ENCODE measurements around the gene TCF7L2.

Gene TCF7L2

DNA sequence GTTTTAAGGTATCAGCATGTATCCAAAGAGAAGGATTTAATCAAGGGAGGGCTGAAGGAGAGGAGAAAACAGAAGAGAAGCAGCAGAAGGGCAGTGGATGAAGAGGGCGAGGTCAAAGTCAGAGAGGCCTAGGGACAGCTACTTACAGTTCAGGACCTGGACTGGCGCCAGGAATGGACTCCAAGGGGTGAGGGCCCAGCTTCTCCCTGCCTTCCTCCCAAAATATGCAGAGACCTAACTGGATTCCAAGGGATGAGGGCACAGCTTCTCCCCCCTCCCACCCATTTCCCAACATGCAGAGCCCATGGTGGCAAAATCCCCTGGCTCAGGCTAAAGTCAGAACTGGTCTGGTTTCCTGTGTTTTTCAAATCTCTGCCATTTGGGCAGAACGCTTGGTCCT, 3.4 kb upstream of the TCF7L2 start:
- DNase-seq: peak in 1 of 58 donors; percentile 18

DNA sequence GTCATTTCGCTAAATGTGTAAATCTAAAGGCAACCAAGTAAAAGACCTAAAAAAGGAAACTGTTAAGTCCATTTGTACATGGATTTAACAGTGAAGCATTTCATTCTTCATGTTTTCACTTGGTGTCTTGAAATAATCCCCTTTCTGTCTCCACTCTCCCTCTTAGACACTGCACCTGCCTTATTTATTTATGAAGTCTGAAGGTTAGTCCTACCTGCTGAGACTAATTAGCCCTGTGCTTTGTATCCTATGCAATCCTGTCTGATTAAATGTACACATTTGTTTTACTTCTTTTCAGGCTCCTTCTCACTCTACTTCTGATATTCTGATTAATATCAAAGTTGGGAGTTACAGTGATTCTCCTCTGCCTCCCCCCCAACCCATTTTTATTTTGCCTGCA, 1.9 kb upstream of the TCF7L2 start:
- DNase-seq: no peak

DNA sequence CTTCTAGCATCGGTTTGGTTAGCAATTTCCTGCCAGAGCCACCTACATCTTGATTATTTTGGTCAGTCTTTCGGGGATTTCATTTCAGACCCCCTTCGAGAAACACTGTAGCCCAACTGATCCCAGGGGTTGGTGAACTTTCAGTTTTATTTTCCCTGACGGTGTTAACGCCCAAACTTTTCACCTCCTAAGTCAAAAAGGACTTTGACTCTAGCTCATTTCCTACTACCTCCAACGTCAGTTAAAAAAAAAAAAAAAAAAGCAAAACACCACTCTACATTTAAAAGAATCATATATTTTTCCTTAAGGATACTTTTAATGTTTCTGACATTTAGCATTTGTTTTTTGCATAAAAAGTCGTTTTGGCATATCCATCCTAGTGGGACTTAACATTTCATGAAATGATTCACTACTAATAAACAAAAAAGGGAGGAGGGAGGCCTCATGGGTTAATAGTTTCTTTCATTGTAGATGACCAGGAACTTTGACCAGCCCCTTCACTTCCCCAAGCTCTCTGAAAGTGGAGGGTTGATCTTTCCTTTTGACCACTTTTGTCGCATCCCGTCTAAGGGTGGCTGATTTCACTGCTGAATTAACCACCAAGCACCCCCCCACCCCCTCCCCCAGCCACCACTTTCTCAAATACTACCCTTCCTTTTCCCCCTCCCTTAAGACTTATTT, 764 bp upstream of the TCF7L2 start:
- peak in 1 of 58 donors; percentile 38 for DNase-seq

DNA sequence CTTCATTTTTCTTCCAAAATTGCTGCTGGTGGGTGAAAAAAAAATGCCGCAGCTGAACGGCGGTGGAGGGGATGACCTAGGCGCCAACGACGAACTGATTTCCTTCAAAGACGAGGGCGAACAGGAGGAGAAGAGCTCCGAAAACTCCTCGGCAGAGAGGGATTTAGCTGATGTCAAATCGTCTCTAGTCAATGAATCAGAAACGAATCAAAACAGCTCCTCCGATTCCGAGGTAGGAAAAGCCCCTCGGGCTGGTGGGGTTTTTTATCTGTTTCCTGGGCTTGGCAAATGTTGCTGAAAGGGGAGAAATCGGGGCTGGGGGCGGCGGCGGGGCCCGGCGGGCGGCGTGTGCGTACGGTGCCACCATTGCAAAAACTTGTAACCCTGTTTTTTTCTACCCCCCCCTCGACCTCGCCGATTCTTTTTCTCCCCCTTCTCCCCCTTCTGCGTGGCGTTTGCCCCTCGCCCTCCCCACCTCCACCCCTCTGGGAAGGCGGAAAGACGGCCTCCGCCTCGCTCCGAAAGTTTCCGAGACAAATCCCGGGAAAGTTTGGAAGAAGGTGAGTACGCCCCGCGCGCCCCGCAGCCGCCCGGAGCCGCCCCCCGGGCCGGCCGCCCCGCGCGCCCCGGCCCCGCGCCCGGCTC, 789 bp downstream of the TCF7L2 start:
- DNase-seq: peak in 8 of 58 donors; percentile 10 to 61 (median 16)

DNA sequence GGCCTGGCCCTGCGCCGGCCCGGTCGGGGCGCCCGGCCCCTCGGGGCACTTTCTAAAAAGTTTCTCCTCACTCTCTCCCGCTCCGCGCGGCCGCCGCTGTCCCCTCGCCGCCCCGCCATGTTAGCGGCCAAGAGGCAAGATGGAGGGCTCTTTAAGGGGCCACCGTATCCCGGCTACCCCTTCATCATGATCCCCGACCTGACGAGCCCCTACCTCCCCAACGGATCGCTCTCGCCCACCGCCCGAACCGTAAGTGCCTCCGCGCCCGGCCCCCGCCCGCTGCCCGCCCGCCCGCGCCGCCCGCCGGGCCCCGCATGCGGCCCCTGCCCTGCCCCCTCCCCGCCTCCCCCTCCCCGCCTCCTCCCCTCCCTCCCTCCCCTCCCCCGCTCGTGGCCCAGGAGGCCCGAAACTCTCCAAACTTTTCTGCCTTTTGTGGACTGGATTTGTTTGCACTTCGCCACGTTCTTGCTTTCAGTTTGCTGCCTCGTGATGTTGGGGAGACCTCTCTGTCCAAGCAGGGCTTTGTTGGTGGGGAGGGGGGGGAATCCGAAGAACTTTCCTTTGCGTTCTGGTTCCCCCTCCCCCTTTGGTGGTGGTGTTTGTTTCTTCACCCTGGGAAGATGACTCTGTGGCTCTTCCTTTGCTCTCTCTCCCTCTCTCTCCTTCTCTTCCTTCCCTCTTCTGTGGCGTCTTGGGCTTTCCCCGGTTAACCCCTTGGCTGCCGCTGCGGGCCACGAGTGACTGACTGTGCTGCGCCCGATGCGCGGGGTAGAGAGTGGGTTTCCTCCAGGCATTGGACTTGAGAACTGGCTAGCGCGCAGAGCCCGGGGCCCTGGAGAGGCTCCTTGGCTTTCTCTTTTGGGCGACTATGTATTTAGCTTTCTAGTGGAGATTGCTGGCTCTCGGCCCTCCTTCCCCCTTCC, 1.6 kb downstream of the TCF7L2 start:
- peak in 39 of 58 donors; percentile 8 to 72 (median 44) for DNase-seq

DNA sequence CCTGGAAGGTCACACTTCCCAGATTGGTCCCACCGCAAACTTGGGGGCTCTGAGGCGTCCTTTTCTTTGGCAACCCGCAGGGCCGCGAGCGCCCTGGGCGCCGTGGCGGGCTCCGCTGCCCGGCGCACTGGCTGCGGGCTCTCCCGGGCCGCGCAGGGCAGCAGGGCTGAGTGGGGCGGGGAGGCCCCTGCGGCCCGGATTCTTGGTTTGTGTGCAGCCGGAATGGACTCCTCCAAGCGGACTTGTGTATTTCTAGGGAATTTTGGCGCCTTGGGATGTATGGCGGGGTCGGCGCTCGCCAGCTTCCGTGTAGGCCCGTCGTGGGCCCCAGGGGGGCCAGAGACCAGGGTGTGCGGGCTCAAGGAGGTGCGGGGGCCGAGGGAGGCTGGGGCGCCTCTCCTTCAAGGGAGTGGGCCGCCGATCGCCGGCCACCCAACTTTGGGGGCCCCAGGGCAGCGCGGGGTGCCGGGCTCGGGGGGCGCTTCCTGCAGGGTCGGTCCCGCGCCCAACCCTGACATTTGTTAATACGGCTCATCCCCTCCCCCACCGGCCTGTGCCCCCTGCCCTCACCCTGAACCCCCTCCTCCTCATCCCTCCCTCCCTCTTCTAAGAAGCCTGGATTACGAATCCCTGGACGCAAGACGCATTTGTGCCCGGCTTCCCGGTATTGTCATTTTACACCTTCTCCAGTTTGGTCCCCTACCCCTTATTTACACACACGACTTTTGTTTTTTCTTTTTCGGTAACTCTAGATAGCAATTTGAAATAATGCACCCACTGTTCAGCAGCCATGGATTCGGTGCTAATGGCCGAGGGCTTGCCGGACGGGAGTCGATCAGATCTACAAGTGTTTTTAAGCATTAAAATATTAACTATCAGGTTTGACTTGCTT, 2.5 kb downstream of the TCF7L2 start:
- peak in 4 of 58 donors; percentile 32 to 44 (median 36) for DNase-seq

DNA sequence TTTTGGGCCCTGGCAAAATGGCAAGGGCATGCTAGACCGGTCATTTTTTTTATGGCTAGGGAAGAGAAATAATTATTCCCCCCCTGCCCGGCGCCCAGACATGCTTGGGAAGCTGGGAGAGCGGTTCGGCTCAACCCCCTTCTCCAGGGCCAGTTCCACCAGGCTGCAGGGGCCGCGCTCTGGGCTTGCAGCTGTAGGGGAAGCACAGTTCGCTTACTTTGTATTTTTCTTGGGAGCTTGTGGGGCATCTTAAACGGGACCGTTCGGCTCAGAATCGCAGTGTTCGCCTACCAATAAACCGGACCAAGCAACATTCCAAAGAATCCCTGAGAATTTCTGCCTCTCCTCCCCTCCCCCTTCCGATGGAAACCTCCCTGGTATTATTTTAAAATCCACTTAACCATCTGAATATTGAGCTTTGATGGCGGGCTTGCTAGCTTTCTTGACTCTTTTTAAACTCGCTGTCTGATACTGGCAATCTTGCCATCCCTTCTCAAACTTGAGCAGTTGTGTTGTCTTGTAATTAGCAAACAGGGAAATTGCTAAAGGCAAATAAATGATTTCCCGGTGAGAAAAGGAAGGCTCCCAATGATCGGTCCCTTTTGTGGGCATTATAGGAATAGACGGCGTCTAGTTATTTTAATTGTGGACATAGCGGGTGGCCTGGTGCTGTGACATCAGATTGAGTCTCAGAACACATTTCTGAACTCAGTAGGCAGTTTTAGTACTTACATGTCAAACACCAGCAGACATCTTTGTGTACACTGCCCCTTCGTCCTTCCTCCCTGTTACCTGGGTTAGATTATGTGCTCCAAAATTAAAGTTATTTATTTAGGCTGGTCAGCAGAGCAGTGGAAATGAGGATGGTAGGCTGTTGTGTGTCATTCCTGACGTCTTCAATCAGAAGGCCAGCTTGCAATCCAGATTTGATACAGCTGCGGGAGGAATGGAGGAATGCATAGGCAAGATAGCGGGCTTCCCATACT, 3.4 kb downstream of the TCF7L2 start:
- peak in 18 of 58 donors; percentile 3 to 36 (median 20) for DNase-seq

DNA sequence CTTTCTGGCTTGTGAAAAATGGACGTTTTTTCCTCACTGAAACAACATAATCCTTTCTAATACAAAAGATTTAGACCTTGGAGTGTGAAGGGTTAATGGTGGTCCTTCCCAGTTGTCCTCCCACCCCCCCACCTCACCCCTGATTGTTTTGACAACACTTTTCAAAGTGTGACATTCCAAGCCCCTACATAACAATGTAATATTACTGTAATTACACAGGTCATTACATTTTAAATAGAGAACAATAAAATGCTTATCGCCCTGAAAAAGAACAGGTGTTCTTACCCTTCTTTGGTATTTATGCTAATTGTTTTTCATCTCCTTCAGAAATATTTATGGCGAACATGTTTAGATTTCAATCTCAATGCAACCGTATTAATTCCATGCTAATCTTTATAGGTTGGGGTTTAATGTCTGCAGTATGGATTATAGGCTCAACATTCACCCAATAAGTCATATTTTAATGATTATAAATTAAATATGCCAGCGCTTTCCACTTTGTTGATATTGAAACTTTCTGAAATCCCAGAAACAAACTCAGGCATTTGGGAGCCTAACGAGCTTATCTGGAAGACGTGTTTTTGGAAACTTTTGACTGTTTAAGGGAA, 5.0 kb downstream of the TCF7L2 start:
- no peak for DNase-seq

DNA sequence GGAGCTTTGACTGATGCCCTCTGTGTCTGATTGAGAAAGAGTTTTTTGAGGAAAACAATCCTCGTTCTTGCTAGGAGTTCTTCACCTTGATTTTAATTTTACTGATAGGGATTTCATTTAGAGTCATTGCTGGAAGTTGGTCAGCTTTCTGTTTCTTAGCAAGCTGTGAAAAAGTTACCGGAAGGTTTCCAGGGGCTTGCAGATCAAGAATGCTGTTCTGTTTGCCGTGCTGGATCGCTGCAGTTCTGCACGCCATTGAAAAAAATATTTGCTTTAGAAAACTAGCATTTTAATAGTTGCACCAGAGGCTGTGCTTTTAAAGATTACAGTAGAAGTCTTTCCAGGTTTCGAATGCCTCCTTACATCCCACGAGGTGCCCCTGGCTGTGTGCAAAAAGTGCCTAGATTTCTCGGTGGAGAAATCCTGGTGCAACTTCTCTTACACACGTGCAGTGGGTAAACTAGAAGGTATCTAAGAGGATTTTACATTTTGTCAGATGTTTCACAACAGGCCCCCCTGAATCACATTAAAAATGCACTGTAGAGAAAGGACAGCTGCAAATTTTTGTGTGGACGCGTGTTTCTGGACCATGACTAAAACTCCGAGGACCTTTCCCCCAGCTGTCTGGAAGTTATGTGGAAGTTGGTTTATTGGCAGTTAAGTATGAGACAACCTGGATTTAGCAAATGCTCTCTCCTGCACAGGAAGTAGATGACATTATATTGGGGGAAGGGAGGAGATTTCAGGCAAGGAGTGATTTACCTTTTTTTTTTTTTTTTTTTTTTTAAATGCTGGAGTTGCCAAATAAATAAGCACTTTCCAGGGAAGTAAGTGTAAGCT, 5.8 kb downstream of the TCF7L2 start:
- DNase-seq: no peak

DNA sequence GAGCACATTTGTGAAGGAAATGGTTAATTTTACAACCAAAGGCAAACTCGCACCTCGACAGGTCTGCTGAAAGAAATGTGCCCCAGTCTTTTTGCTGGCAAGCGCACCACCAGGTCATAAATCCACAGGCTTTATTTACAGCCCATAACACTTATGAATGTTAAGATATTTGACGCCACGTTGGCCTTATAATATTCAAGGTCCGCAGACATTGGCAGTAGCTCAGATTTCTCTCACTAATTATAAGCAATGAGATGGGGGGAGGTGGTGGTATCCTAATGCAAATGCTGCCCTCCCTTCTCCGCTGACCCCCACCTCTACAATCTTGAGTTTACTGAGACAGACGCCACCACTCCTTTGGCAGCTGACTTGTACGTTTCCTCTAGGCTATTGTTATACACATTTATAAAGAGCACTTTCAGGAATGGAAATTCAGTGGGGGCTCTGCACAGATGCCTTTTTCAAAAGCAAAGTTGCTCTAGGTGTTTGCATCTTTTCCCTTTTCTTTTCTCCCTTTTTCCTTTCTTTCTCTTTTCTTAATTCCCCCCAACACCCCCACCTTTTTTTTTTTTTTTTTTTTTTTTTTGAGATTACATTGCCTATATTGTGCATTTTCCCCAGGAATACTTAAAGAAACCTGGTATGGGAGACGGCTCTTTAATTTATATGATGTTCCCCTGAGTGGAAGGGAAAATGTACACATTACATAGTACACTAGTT, 6.7 kb downstream of the TCF7L2 start:
- DNase-seq: no peak

DNA sequence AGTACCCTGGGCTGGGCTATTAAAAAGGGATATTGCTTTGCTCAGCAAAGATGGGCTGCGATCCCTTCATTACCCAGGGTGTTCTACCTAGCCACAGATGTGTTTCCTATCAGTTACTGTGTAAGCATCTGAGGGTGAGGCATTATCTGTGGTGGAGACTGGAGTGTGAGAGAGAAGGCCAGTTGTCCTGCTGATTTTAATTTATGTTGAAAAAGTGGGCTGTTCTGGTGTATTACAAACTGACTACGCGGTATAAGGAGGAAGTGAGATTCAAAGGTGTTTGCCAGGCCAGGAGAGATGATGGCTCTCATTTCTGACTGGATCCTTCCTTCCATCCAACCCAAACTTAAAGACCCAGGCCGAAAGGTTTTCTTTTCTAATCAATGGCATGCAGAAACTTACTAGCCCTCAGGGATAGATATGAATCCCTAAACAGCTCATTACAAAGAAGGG, 7.6 kb downstream of the TCF7L2 start:
- DNase-seq: no peak

DNA sequence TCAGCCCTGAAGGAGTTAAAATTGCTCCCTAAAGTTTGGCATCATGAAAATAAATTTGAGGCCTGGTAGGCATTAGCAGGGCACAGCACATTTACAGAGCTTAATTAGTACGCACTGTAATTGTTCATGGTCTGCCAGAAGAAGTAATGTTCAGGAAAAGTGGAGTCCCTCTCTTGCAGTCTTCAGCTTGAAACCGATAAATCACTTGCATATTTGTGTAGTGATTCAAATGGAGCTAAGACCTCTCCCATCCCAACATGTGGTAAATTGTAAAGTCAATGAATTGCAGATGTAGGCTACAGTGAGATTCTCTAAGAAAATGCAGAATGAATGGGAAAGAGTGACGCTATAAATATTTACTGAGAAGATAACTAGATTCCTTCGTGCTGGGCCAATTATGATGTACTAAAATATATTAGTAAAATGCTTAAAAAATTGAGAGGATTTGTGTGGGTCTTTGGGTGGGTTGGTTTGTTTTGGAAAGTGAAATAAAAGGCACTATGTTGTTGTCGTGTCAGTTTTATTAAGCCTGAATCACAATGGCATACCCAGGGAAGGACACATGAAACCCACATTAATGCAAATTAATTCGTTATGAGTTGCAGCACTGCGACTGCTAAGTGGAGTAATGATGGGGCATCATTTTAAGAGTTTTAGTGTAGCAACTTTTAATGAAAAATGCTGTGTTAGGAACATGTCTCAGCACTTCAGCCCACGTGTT, 8.4 kb downstream of the TCF7L2 start:
- no peak for DNase-seq

DNA sequence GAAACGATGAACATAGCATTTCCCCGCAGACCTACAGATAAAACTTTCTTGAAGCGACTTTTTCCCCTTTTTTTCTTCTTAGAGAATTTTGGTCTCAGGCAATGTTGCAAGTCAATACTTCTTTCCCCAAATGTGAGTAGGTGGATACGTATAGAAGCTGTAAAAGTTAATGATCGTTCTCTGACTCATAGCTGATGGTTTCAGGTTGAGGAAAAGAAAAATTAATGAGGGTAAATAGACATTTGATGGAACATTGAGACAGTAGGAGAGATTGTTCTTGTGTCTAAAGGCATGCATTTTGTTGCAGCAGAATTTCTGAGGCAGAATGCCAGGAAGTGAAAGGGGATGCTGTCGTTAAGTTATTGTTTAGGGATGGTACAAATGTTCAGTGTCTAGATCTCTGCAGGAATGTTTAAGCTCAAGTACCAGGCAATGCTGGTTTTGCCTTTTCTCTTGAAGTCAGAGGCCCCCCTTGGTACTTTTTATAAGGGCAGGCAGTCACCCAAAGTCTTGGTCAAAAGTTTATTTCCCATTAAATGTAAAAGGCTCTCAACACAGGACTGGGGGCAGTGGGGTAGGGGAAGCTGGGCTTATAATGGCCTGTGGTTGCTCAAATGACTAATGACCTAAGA, 9.3 kb downstream of the TCF7L2 start:
- DNase-seq: no peak

DNA sequence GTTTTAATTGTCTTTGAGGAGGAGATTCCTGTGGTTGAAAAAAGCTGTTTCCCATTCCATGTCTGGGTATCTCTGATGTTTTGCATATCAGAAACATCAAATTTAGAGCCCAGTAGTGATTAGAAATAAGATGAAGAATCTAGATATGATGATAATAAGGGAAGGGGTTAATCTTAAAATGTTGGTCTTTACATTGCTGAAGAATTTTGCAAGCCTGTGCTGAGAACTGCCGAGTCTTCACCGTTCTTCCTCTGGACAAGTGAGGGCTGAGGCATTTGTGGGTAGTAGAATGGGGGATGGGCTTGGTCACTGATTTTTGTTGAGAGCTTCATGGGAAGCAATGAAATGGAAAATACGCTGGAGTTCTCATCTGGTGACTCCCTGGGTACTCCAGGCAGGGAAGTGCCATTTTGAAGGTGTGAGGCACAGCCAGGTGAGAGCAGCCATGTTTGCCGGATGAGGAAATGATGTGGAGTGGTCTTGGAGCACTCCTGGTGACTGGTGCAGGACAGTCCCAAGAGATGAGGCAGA, 10.2 kb downstream of the TCF7L2 start:
- DNase-seq: no peak

DNA sequence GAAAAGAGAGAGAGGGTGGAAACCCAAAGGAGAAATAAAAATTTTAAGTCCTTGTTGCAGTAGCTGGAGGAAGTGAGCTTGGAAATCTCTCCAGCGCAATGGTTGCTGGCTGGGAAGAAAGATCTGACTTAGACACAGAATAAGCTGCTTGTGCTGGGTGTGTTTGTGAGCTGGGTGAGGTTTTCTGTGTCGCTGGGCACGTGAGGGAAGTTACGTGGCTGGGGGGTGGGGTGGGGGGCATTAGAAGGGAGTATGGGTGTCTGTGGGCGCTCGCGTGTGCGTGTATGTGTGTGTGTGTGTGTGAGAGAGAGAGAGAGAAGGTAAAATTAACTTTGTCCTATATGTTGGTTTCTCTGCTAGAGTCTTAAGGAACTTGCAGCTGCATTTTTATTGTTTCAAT, 11.6 kb downstream of the TCF7L2 start:
- DNase-seq: no peak

DNA sequence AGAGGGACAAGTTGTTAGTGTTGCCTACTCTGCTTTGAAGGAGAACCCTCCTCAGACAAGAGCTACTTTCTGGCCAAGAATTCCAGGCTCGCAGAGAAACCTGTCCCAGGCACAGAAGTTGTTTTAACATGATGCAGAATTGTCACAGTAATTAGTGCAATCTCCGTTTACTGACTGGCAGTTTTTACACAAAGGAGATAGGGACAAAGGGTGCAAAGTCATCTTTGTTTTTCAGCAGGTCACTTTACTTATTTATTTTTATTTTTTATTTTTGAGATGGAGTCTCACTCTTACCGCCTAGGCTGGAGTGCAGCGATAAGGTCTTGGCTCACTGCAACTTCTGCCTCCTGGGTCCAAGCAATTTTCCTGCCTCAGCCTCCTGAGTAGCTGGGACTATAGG, 12.3 kb downstream of the TCF7L2 start:
- DNase-seq: no peak
